ENCODE data around the gene TXNRD3.

- TF ChIP-seq POLR2A (IDR thresholded peaks at IDR 0.05) (no peak), CTCF (IDR thresholded peaks at IDR 0.05 in 8 of 11, conservative IDR thresholded peaks at IDR 0.05 in 3 of 11) (no peak)
Observed at GRCh38 chr3:126658584-126658983, 3.7 kb upstream of the TXNRD3 start.

Measured in spleen (tissue), 7 donors.